Left forelimb (tissue), 1 donor: Measurements from ENCODE around the gene DPP7.

Experiments
- DNase-seq: peaks from one replicate; pipeline ENCODE4 v3.0.0-alpha.2; 2018; ENCODE audit warnings: low spot score

Gene DPP7

DNA sequence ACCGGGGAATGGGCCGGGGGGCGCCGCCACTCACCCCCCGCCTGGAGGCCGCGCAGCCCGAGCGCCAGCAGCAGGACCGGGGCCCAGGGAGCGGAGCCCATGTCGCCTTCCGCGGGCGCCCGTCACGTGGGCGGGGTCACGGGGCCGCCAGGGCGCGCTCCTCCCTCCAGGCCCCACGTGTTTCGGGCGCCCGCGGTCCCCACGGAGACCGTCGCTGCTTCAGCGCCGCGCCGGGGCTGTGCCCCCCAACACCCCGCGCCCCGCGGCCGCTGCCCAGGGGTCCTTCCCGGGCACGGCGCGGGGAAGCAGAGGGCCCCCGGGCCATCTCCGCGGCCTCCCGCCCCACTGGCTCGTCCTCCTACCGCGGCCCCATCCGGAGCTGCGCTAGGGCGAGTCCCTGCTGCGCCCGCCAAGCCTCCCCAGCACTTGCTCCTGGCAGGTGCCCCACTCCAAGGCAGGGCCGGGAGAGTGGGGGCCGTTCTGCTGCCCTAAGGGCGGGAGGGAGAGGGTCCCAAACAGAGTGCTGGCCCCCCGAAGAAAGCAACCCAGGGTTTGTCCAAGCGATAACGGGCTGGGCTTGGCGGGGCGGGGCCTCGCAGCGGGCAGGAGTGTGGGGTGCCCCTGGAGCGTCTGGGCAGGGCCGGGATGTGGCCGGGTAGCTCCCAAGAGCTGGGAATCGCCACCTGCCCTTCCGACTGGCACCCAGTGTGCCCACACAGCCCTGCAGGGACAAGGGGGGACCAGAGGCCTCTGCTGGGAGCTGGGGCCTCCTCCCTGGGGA lies at the start of gene DPP7:
Gene DPP7 (minus strand): TSS at position 121 of the 781 bp plus-strand sequence. CDS start 20 bp downstream, at position 101.
- no peak for DNase-seq

DNA sequence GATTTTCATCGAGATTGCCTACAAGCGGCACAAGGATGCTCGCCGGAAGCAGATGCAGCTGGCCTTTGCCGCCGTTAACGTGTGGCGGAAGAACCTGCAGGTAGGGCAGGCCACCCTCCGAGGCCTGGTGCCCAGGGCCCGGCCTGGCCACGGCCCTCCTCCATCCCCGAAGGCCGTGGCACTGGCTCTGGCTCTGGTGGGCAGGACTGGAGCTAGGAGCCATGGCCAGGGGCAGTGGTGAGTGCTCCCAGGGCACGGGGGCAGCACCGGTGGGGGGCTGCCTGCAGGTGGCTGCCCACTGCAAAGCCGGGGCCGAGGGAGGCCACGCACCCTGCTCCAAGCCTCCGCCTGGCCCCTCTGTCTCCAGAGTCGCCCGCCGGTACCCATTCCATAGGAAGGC lies 49.3 kb upstream of the DPP7 start:
- DNase-seq: no peak

DNA sequence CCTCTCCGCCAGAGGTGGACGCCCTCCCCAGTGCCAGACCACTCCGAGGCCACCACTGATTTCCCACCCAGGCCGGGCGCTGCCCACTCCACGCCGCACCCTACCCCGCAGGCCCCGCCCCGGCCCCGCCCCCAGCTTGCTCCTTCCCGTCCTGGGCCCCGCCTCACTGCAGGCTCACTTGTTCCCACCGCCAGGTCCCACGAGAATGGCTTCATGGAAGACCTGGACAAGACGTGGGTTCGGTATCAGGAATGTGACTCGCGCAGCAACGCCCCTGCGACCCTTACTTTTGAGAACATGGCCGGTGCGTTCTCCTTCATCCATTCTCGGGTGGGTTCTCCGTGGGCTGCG lies 48.8 kb upstream of the DPP7 start:
- DNase-seq: no peak

DNA sequence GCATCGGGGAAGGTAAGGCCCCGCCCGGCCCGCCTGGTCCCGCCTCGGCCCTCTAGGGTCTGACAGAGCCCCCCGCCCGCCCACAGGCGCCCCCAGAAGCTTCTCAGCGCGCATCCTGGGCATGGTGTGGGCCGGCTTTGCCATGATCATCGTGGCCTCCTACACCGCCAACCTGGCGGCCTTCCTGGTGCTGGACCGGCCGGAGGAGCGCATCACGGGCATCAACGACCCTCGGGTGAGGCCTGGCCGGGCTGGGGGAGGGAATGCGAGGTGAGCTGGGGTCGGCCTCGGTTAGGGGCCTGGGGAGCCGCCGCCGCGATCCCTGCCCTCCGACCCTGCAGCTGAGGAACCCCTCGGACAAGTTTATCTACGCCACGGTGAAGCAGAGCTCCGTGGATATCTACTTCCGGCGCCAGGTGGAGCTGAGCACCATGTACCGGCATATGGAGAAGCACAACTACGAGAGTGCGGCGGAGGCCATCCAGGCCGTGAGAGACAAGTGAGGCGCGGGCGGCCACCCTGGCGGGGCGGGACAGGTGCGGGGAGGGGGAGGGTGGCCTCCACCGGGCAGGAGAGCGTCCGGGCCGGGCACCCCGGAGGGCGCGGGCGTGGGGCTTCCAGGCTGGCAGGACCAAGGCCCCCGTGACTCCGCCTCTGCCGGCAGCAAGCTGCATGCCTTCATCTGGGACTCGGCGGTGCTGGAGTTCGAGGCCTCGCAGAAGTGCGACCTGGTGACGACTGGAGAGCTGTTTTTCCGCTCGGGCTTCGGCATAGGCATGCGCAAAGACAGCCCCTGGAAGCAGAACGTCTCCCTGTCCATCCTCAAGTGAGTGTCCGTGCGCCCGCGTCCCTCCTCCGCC lies 48.2 kb upstream of the DPP7 start:
- no peak for DNase-seq

DNA sequence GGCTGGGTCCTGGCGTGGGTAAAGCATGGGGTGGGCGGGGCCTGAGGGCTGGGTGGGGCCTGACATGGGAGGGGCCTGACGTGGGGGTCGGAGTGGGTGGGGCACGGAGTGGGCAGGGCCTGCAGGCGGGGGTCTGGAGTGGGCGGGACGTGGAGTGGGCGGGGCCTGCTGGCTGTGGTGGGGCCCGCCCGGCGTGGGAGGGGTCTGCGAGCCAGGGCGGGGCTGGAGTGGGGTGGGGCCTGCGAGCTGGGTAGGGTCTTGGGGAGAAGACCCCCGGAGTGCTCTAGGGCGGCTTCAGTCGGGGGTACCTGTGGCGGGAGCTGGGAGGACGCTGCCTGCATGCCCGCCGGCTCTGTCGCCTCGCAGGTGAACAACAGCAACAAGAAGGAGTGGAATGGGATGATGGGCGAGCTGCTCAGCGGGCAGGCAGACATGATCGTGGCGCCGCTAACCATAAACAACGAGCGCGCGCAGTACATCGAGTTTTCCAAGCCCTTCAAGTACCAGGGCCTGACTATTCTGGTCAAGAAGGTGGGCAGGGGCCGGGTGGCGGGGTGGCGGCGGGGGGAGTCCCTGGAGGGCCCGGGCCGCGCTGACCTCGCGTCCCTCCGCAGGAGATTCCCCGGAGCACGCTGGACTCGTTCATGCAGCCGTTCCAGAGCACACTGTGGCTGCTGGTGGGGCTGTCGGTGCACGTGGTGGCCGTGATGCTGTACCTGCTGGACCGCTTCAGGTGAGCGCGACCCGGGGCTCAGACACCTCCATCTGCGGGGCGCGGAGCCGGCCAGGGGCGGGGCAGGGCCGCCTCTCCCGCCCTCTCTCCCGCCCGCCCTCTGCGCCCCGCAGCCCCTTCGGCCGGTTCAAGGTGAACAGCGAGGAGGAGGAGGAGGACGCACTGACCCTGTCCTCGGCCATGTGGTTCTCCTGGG lies 47.3 kb upstream of the DPP7 start:
- DNase-seq: no peak

DNA sequence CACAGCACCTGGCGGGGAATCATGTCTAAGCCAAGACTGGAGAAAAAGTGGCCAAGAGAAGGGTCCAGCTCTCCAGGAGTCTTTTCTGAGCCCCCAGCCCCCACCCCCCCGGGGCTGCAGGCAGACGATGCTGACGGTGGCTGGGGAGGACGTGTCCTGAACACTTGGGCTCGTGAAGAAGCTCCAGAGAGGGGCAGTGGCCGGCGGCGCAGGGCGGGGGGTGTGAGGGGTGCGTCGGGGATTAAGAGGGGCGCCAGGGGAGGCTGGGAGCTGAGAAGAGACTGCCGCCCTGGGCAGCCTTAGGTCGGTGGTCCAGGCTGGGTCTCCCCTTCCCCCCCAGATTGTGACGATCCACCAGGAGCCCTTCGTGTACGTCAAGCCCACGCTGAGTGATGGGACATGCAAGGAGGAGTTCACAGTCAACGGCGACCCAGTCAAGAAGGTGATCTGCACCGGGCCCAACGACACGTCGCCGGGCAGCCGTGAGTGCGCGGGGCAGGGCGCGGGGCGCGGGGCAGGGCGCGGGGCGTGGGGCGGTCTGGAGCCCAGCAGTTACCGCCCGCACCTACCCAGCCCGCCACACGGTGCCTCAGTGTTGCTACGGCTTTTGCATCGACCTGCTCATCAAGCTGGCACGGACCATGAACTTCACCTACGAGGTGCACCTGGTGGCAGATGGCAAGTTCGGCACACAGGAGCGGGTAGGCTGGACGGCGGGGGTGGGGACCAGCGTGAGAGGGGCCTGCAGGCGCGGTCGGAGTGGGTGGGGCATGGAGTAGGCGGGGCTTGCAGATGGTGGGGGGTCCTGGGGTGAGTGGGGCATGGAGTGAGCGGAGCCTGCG lies 46.4 kb upstream of the DPP7 start:
- no peak for DNase-seq

DNA sequence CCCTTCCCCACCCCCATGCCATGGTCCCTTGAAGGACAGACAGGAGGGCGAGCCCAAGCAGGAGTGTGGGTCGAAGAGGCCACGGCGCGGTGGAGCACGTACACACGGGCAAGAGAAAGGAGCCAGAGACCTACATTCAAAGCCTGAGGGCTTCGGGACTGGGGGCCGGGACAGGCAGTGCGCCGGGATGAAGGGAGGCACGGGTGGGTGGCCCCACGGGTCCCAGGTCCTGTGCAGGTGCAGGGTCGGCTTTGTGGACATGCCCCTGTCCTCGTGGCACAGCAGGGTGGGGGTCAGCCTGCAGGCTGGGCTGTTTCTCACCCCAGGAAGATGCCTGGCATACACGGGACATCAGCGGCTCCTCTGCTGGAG lies 45.5 kb upstream of the DPP7 start:
- no peak for DNase-seq

DNA sequence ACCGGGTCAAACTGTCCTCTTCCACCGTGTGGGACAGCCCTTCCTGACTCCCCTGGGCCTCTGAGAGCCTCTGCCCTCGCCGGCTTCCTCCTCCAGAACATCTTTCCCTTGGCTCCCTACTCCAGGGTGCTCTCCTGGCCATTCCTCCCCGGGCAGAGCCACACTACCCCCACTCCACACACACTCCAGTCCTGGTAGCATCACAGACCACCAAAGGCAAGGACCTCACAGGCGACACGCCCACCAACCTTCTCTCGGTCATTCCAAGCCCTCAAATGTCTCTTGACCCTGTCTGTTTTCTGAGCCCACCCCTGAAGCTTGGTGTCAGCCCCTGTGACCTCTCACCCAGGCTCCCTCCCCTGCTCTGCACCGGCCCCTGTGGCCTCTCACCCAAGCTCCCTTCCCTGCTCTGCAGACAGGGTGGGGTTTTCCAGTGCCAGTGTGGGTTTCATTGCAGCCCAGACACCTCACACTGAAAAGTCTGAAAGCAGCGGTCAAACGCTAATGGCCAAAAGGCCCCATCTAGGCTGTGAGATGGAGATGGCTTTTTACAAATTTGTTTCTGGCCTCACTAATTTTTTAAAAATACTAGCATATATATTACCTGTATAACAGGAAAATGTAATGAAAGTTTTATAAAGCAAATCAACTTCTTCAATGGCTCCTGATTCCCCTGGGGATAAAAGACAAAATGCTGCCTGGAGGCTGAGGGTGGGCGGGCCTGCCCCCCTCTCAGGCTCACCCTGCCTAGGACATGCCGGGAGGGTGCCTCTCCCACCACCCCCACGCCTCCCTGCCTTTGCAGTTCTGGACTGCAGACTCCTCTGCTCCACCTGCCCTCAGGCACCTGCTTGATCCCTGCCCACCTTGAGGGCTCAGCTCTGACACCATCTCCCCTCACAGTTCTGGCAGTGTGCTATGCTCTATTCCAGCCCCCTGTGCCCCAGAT lies 44.8 kb upstream of the DPP7 start:
- no peak for DNase-seq

DNA sequence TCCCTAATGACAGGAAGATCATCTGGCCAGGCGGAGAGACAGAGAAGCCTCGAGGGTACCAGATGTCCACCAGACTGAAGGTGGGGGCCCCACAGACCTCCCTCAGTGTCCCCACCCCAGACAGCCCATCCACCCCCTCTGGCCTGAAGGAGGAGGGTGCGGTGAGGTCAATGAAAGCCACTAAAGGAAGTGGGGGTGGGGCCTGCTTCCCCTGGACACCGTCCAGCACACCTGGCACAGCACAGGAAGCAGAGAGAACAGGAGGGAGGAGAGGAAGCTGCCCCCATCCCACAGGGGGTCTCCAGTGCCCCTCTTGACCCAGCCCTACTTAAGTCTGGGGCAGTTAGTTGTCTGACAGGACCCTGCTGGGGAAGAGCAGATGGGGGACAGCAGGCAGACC lies 44.1 kb upstream of the DPP7 start:
- DNase-seq: no peak

DNA sequence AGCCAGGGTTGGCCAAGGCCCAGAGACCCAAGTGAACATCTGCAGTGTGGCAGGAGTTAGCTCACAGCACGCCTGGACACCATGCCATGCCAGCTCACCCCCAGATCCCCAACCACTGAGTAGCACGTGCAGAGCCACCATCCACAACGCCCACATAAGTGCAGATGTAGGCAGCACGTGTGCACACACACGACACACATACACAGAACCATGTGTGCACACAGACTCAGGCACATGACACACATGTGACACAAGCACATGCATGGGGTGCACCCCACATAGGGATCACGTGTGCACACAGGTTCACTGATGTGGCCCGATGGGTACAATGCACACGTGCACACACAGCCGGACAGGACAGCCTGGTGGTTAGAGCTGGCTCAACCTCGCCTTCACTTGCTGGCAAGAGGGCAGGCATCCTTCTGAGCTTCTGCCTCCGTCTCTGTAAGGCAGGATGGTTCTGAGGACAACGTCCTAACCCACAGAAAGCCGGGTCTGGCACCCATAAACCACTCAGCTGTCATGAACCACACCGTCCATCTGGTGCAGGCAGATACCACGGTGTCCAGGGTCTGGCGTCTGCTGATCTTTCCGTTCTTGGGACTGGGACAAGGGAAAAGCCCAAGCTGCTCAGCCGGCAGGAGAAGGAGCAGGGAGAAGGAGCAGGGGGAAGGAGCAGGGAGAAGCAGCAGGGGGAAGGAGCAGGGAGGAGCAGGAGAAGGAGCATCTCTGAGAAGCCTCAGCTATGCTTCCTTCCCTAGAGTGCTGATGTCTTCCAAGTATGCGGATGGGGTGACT lies 43.3 kb upstream of the DPP7 start:
- DNase-seq: no peak

DNA sequence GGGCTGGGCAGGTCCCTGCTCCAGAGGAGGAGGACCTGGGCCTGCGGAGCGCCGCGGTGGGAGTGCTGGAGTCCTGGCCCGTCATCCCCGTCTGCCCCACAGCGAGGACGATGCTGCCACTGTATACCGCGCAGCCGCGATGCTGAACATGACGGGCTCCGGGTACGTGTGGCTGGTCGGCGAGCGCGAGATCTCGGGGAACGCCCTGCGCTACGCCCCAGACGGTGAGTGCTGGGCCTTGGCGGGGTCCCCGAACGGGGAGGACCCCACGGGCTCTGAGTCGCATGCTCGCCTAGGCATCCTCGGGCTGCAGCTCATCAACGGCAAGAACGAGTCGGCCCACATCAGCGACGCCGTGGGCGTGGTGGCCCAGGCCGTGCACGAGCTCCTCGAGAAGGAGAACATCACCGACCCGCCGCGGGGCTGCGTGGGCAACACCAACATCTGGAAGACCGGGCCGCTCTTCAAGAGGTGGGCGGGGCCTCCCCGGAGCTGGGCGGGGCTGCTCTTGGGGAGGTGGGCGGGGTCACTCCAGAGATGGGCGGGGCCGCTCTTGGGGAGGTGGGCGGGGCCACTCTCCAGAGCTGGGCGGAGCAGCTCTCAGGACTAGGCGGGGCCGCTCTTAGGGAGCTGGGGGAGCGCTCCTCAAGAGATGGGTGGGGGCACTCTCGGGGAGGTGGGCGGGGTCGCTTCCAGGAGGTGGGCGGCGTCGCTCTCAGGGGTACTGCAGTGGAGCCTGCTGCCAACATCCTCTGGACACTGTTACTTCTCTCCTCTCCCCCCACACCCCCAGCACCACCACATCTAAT lies 42.2 kb upstream of the DPP7 start:
- no peak for DNase-seq

DNA sequence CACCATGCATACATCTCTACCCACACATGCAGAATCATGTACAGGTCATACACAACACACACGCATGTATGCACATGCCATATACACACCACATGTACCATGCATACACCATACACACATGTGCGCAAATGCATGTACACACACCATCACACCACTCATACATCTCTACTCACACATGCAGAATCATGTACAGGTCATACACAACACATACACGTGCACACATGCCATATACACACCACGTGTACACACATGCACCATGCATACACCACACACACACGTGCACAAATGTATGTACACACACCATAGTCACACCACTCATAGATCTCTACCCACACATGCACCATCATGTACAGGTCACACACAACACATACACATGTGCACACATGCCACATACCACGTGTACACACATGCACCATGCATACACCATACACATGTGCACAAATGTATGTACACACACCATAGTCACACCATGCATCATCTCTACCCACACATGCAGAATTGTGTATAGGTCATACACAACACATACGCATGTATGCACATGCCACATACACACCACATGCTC lies 38.4 kb upstream of the DPP7 start:
- no peak for DNase-seq

DNA sequence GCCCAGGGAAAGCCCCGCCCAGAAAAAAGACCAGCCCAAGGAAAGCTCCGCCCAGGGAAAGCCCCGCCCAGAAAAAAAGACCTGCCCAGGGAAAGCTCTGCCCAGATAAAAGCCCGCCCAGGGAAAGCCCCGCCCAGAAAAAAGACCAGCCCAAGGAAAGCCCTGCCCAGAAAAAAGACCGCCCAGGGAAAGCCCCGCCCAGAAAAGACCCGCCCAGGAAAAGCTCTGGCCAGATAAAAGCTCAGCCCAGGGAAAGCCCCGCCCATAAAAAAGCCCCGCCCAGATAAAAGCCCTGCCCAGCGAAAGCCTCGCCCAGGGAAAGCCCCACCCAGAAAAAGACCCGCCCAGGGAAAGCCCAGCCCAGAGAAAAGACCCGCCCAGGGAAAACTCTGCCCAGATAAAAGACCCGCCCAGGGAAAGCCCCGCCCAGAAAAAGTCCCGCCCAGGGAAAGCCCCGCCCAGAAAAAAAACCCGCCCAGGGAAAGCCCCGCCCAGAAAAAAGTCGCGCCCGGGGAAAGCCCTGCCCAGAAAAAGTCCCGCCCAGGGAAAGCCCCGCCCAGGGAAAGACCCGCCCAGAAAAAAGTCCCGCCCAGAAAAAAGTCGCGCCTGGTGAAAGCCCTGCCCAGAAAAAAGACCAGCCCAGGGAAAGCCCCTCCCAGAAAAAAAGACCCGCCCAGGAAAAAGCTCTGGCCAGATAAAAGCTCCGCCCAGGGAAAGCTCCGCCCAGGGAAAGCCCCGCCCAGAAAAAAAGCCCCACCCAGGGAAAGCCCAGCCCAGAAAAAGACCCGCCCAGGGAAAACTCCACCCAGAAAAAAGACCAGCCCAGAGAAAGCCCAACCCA lies 36.3 kb upstream of the DPP7 start:
- no peak for DNase-seq

DNA sequence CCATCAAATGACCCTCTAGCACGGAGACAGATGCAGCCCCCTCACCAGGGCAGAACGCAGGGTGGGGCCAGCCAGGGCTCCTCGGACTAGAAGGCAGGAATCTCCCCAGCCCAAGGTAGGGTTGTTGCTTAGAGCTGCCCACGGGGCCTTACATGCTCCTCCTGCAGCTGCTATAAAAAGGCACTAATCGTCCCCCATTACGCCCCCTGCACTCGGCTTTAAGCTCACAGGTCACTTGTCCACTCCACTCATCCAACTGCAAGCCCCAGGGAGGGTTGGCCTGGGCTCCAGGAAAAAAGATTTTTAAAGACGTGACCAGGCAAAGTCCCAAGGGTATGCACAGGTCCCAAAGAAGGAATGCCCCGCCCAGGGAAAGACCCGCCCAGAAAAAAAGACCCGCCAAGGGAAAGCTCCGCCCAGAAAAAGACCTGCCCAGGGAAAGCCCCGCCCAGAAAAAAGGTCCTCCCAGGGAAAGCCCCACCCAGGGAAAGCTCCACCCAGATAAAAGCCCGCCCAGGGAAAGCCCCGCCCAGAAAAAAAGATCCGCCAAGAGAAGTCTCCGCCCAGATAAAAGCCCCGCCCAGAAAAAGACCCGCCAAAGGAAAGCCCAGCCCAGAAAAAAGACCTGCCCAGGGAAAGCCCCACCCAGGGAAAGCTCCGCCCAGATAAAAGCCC lies 35.5 kb upstream of the DPP7 start:
- no peak for DNase-seq

DNA sequence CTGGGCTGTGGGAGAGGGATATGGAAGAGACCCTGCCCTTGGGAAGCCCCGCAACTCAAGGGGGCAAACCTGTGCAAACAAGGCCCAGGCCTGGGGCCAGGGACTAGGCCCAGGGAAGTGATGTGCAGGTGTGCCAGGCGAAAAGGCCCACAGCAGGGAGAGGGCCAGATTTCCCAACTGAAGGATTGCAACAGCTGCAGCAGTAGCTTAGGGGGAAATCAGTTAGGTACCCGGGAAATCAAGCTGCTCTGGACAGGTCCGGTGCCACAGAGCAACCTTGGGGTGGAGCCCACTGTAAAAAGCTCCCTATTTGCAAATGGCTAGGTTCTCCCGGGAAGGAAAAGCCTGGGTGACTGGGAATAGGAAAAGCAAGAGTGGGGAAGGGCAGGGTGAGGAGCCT lies 34.8 kb upstream of the DPP7 start:
- no peak for DNase-seq

DNA sequence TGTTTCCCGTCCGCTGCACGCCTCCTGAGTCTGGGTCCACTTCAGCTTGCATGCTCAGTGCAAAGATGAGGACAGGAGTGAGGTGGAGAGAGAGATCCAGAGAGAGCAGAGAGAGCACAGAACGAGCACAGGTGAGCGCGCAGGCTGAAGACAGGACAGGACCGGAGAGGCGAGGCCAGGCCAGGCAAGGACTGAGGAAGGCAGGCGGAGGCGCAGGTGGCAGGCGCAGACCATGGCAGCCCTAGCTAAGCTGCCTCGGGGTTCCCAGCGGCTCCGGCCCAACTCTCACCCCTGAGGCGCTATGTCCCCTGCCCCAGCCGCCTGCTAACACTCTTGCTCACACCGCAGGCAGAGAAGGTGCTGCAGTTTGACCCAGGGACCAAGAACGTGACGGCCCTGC lies 34.1 kb upstream of the DPP7 start:
- no peak for DNase-seq

DNA sequence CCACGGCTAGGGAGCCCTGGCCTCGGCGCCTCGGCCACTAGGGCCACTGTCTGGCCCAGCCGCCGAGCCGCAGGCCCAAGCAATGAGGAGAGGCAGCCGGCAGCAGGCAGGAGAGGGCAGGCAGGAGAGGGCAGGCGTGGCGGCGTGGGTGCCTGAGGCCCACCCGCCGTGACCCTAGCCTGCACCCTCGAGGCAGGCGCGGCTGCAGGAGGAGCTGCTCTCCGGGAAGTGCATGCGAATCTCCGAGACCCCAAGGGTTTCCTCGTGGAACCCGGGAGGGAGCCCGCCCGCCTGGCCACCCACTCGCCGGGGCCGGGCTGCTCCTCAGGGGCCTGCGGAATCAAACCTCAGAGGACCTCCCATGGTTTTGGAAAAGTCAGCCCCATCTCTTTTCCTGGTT lies 33.7 kb upstream of the DPP7 start:
- DNase-seq: no peak
